ENCODE data around the gene UMODL1.

DNA sequence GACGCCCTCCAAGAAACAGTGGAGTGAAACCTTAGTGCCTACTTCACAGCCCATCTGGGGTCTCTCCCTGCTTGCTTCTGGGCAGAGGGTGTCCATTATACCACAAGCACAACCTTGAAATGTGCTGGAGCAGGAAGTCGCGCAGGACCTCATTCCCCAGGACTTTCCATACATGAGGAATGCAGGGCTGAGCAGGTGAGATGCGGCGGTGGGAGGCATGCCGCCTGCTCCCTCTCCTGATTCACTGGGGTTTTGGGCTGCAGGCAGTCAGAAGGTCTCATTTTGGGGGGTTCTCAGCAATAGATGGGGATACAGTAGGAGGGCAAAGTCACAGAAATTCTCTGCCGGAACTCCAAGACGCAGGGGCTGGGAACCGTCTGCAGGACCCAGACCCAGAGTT is 15.7 kb upstream of the UMODL1 start:
- TF ChIP-seq, protein P1, sequence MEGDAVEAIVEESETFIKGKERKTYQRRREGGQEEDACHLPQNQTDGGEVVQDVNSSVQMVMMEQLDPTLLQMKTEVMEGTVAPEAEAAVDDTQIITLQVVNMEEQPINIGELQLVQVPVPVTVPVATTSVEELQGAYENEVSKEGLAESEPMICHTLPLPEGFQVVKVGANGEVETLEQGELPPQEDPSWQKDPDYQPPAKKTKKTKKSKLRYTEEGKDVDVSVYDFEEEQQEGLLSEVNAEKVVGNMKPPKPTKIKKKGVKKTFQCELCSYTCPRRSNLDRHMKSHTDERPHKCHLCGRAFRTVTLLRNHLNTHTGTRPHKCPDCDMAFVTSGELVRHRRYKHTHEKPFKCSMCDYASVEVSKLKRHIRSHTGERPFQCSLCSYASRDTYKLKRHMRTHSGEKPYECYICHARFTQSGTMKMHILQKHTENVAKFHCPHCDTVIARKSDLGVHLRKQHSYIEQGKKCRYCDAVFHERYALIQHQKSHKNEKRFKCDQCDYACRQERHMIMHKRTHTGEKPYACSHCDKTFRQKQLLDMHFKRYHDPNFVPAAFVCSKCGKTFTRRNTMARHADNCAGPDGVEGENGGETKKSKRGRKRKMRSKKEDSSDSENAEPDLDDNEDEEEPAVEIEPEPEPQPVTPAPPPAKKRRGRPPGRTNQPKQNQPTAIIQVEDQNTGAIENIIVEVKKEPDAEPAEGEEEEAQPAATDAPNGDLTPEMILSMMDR (IDR thresholded peaks at IDR 0.05) = no peak
- no peak for TF ChIP-seq POLR2A (IDR thresholded peaks at IDR 0.05)

Measured in adrenal gland (tissue), 5 donors.